IPS DF 4.7 (cell line): ENCODE results near the gene RERE.

Experiments used
- DNase-seq: peaks from one replicate; pipeline ENCODE4 v3.0.0-alpha.2; 2013; ENCODE audit warnings: low spot score; ENCODE audit errors: extremely low read depth

Gene RERE

DNA sequence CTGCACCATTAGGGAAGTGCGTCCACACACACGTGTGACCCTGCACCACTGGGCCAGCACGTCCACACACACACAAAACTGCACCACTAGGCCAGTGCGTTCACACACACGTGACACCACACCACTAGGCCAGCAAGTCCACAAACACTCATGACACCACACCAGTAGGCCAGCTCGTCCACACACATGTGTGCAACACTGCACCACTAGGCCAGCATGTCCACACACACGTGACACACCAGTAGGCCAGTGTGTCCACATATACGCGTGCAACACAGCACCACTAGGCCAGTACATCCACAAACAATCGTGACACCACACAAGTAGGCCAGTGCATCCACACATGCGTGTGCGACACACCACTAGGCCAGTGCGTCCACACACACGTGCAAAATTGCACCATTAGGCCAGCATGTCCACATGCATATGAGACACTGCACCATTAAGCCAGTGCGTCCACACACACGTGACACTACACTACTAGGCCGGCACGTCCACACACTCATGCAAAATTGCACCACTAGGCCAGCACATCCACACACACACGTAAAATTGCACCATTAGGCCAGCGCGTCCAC, 264.5 kb downstream of the RERE start:
- DNase-seq: no peak

DNA sequence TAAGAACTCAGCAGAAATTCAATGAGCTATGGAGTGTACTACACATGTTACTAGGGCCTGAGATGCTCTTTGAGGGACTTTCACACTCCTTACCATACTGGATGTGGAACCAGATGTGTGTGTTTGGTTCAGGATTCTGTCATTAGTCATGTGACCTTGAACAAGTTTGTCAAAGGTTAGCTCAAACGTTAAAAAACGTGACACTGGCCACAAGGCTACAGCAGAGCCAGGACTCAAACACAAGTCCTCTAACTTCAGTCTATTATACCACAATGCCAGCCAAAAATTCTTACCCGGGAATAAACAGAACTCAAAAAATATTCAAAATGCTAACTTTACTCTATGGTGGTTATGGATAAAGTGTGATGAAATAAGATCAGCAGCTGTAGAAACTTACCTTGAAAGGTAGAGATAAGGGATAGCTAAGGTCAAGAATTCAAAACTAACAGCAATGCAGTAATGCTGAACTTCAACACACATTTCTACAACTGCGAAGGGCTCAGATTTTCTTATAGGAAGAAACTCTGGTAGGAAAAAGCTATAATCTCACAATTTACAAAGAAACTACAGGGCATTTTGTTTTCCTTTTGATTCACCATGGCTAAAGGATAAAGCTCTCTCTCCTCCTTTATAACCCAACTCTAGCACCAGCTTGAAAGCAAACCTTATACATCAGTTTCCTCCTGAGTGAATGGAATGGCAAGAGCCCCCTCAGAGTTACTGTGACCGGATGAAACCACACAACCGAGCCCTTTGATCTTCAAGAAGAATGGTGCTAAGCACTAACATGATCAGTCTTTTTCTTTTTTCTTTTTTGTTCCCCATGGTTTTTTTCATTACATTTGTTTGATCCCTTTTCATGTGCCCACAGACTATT, 265.6 kb downstream of the RERE start:
- DNase-seq: no peak

DNA sequence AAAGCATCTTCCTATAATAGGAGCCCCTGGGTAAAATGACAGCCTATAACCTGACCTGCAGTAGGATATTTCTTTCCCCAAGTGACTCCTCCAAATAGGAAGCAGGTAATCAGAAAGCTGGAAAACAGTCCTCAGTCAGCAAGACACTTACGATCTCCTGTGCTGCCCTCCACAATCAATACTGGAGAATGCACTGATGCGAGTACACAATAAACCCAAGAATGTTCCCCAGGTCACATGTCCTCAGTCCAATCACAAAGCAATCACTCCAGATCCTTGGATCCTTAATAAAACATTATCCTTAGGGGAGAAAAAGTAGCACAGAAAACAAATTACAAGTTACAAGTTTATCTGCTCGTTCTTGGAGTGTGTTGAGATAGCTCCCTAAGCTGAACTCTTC, 266.4 kb downstream of the RERE start:
- DNase-seq: no peak

DNA sequence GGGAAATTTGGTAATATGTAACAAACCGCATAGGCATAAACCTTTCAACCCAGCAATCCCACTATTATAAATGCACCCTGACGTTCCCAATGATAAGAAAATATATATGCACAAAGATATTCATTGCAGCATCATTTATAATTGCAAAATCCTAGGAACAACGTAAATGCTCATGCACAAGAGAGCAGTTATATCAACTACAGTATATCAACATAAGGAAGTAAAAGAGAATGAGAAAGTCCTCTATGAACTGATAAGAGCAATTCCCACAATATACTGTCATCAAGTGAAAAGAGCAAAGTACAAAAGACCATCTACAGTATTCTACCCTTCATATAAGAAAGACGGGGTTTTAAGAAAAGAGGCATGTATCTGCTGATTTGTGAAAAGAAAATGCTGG, 269.6 kb downstream of the RERE start:
- DNase-seq: no peak

DNA sequence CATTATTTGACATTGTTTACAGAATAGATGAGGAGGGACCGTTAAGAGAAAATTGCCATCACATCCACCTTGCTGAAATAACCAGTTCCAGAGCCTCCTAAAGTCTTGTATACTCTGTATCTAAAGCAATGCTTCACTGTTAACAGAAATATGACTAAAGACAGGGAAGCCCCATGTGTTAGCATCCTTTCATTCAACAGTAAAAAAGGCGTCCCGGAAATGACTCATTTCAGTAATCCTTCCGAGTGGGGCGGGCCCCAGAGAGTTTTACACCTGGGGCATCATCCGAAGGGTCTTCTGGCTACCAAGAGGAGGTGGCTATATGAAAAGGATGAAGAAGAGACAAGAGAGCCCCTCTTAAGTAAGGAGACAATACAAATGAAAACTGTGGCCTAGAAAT, 272.4 kb downstream of the RERE start:
- DNase-seq: no peak

DNA sequence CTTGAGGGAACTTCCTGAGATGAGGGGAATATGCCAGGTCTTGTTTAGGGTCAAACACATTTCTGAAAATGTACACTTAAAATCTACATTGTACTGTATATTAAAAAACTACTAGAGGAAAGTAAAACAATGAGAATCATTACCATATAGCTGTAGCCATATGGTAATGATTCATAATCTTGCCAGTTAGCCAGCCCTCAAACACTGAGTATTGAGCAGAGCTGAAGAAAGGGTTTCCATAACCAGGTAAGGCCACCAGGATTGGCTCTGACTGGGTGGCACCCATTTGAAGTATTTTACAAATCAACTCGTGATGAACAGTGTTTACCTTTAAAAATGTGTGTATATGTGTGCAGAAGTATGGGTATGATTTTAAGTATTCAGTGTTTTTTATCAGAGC, 272.8 kb downstream of the RERE start:
- DNase-seq: no peak

DNA sequence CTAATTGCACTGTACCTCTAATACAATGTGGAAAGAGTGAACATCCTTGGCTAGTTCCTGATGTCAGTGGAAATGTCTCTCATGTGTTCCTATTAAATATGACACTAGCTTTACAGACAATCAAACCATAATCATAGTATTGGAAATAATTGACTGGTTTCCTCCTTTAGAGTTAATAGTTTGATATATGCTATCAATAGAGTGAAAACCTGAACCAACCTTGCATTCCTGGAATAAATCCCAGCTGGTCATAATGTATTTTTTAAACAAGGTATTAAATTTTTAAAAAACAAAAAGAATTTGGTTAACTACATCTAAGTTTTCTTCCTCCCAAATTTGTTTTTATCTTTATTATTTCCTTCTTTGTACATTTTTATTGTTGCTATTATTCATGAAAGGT, 273.5 kb downstream of the RERE start:
- DNase-seq: no peak

DNA sequence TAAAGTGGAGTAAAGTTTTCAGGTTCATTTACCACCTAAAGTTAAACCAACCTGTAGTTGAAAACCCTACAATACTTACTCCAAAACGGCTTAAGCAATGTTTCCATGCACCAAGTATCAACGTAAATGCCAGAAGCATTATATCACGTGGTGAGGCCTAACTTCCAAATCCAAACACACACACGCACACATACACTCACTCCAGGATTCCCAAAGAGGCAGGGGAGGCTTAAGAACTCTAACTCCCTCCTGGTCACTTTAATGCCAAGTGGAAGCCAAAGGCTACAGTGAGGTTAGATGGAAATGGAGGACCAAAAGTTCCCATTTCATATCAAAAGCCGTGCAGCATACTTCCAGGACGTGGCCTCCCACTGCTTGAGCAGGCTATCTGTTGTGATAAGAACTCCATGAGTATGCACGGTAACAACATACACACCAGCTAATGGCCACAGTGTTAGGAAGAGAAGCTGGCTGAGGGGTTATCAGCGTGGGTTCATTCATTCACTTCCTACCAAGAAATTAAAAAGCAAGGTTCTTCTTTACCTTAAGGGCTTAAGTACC, 275.4 kb downstream of the RERE start:
- DNase-seq: no peak

DNA sequence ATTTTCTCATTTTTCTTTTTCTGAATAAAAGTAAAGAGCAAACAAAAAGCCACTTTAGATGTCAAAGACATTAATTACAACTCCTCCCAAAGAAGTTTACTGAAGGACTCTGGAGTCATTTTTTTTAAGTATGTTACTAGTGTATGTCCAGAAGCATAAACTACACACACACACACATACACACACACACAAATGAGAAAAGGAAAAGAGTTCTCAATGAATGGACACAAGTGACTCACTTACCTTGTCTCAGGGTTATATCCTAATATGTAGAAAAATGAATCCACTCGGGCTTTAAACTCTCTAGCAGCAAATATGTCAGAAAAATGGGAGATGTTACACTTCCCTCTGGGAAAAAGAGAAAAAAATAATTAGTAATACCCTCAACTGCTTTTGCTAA, 276.5 kb downstream of the RERE start:
- no peak for DNase-seq

DNA sequence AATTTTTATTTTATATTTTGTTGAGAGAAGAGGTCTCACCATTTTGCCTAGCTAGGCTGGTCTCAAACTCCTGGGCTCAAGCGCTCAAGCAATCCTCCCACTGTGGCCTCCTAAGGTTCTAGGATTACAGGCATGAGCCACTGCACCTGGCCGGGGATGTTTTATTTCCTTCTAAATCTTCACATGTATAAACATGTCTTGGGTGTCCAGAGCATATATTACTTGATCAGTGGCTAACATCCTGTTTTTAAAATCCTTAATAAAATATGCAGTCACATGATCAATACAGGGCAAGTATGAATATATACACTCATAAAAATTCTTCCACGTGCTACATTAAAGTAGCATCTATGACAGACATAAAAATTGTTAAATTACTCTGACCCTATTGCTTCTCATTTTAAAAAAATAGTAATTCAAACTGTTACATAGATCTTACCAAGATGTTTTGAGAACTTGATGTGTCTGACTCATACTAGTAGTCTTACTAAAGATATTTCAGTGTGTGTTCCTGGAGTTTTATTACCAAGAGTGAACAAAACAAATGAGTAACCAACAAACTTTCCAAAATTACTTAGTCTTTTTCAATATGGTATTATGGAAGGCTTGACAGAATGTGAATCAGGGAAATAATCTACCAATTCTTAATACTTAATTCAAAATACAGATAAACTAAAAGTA, 277.0 kb downstream of the RERE start:
- DNase-seq: no peak

DNA sequence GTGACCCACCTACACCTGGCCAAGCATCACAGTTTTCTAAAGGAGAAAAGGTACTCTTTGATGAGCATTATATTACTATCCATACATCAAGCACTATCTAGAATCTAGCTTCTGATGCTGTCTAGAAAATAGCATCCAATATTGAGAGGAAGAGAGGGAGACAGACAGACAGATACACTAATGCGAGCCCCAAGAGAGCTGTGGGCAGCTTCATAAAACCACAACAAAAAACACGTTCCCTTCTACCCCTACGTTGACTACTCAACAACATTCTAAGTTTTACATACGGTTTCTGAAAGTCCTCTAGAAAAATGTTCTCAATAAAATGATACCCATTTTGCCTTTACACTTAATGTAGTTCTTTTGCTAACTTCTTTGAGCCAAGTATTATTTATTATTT, 277.8 kb downstream of the RERE start:
- no peak for DNase-seq

DNA sequence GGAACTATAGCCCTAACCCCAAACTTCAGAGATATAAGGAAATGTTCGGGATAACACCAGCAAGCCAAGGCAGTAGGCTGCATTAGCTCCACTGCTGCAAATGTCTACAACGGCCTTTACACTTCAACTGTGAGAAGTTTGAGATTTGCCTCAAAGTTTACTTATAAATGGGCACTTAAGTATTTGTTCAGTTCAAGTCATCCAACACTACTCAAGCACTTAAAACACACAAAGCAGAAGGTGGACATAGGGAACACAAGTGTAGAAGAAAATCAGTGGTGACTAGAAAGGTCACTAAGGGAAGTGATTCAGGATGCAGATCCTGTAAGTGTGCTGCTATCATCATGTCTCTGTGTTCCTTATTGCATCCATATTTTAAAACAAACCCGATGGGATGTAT, 278.9 kb downstream of the RERE start:
- DNase-seq: no peak

DNA sequence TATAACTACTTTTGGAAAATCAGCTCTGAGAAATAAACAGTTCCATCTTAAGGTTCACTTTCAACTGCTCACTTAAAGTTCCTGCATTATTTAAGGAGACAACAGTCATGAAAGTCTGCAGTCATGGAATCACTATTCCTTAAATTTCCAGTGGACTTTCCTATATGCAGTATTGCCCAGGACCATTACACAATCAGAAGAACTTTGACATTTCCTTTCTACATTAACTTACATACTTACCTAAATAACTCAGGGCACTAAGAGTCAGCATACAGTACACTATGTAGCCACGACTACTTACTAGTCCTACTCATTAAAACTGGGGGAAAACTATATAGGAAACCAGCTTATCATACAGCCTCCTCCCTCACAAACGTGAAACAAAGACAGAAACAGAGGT, 279.4 kb downstream of the RERE start:
- no peak for DNase-seq

DNA sequence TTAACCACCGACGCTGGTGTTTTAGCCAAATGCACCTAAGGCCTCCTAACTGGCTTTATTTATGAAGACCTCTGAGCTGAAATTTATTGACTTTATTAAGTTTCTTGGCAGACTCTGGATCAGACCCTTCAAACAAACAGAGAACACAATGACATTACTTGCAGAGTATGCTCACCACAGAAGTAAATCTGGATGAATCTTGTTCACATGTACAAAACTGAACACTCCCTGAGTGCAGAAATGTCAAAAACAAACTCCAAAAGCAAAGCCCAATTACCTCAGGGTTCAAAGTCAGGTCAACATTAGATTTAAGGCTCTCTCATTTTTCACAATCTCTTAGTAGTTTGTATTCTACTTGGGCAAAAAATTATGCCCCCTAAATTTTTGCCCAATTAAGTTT, 280.9 kb downstream of the RERE start:
- DNase-seq: no peak

DNA sequence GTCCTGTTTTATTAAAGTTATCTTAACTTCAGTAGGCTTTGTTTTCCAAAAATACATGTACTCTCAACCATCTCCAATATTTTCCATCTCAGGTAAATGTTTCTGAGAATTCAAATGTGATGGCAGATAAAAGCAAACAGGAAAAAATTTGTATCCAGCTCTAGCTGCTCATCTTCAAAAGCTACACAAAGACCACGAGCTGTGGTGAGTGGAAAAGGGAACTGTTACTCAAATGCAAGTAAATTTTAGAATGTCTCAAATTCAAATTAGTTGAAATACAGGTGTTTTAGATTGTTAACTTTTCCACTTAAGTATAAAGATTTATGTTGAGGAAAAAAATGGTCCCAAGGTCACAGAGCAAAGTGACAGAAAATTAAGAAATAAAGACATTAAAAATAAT, 283.5 kb downstream of the RERE start:
- no peak for DNase-seq

DNA sequence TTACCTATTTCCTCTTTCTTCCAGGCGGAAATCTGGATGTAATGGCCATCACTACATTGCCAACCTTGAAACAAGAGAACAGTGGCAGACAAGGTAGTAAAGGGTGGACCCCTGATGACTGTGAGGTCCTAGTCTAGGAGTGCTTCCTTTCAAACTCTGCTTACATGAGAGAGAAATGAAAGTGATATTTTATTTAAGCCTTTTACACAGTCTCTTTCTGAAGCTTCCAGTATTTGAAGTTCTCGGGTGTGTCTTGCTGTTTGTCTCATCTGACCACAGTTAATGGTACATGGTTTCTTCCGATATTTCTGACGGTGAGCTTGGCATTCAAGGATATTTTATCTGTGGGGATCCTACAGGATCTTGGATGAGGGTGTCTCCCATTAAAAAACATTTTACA, 284.3 kb downstream of the RERE start:
- no peak for DNase-seq

DNA sequence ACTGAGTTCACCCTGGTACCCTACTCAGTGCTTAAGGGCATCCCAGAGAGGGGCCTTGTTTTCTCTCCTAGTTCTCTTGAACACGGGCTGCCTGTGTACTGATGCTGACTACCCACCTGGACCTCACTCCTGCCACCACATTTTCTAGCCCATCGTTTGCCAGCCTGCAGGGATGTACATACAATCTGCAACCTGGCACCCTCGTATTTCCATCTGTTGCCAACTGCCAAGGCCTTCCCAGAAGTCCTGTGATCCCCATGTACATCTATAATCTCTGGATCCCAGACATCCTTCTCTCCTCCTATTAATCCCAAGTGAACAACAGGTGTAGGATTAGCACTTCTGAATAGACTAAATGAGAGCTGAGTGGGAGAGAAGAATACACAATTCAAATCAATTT, 287.5 kb downstream of the RERE start:
- DNase-seq: no peak

DNA sequence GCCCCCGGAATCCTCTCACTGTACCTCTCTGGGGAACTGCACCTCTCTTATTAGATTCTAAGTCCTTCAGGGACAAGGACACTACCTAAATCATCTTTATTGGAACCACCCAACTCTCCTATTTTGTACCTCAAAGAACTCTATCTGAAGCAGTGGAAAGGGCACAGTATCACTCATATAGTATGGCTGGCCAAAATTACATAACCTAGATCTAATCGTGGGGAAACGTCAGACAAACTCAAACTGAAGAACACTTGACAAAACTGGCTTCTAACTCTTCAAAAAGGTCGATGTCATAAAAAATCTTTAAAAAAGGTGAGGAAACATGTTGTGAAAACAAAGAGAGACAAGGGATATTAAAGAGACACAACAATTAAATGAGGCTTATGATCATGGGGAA, 289.5 kb downstream of the RERE start:
- DNase-seq: no peak

DNA sequence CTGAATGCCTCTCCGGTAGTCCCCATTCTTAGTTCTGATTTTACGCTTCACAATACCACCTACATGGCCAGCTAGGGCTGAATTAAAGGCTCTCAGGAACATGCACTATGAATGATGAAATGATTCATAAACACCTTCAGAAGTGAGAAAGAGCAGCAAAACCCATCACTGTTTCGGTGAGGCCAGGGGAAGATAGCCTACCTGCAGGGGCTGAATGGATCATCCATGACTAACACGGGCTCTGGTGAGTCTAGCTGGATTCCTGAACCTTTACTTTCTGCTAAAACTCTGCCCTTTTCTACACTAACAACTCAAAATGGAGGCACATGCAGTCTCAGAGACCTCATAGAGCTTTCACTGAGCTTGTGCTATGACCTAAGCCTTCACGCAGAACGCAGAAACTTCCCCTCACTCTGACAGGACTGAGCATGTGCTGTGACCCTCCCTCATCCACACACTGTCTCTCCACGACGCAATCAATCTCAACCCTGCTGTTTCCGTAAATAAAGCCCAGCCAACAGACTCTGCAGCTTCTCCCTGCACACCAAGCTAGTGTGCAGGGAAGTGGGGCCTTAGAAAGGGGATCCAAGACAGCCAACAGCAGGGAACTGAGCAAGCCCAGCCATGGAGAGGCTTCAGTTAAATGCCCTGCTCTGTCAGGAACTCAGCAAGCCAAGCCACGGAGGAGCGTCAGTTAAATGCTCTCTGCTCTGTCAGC, 291.7 kb downstream of the RERE start:
- no peak for DNase-seq

DNA sequence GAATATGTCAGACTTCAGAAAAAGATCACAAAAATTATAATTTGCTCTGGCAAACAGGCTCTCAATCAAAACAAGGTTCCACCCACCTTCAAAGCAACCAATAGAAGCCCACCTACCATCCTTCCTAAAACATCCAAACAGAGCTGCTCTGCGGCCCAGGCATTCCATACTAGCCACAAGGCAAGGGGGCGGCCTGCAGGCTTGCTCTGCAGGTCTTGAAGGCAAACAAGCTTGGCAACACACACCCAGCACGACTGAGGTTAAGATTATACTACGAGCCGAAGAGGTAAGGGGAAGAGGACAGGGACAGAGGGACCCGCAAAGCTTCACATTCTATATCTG, 292.3 kb downstream of the RERE start:
- DNase-seq: no peak

DNA sequence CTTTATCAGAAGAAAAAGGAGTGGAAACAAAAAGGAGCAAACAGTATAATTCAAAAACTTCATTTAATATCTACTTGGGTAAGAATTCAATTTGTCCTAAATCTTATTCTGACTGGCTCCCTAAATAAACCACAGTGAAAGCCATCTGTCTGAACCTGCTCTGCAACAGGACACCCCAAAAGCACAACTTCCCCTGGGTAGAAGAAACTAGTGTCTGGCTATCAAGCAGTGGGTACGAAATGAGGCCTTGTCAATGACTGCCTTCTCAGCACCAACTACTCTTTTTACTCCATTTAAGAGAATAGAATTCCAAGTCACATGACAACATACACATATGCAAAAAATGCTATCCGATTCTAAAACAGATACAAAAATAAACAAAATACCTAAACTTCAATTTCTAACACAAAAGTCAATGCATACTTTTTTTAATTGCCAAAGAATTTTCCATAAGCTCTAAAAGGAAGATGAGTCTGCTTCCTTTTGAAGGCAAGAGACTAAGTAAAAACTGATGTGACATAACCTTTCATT, 292.7 kb downstream of the RERE start:
- no peak for DNase-seq
